ENCODE measurements around the gene RNF7. TPM values are rescaled to one million over a fixed set of nuclear protein-coding genes. Genes with fewer than 3 reads are reported as not detected.

The RNF7 gene
- total RNA-seq, 6 experiments from 2014 or later: 31.0 to 41.1 (median 34.2) TPM

- Histone ChIP-seq H3K27ac (no peak overlapping the region), H3K9me3 (no peaks in the 10 kb centered on the region), H3K4me3 (no peak overlapping the region), H3K36me3 (no peaks in the 10 kb centered on the region), H3K4me1 (no peaks in the 10 kb centered on the region), H3K27me3 (no peaks in the 10 kb centered on the region)
- no peak for TF ChIP-seq CTCF (IDR thresholded peaks at IDR 0.05)
- no peak for TF ChIP-seq POLR2A (IDR thresholded peaks at IDR 0.05)
- intact Hi-C loops (cut with DNase I): no loop called here
- DNase-seq (no peak), ATAC-seq (no peak)
- WGBS (ENCODE audit: insufficient coverage, low coverage, low lambda C conversion rate, missing lambda C conversion rate): 81% methylated on average over 4 of the region's 6 CpGs
Measured at GRCh38 chr3:141710121-141710520, 28.0 kb upstream of the RNF7 start.

GRCh38 chr3:141710888-141711616 is 27.0 kb upstream of the RNF7 start:
- no peaks in the 10 kb centered on the region for H3K36me3 ChIP-seq
- TF ChIP-seq CTCF (IDR thresholded peaks at IDR 0.05): no peak
- TF ChIP-seq POLR2A (IDR thresholded peaks at IDR 0.05): no peak
- H3K27ac ChIP-seq: no peak overlapping the region
- no peak overlapping the region for H3K4me3 ChIP-seq
- ATAC-seq (no peak), DNase-seq (no peak)
- WGBS (ENCODE audit: insufficient coverage, low coverage, low lambda C conversion rate, missing lambda C conversion rate): 39% methylated on average over 6 of the region's 6 CpGs
- no peaks in the 10 kb centered on the region for H3K27me3 ChIP-seq
- no peaks in the 10 kb centered on the region for H3K4me1 ChIP-seq
- no peaks in the 10 kb centered on the region for H3K9me3 ChIP-seq
- intact Hi-C loops (cut with DNase I): no loop called here

GRCh38 chr3:141714671-141715070 is 23.4 kb upstream of the RNF7 start:
- Histone ChIP-seq H3K27ac (no peak overlapping the region), H3K9me3 (no peaks in the 10 kb centered on the region), H3K4me3 (no peak overlapping the region), H3K4me1 (no peaks in the 10 kb centered on the region), H3K27me3 (no peaks in the 10 kb centered on the region), H3K36me3 (no peaks in the 10 kb centered on the region)
- WGBS (ENCODE audit: insufficient coverage, low coverage, low lambda C conversion rate, missing lambda C conversion rate): 100% methylated on average over 1 of the region's 1 CpG
- DNase-seq (no peak), ATAC-seq (no peak)
- intact Hi-C loops (cut with DNase I): no loop called here
- TF ChIP-seq CTCF (IDR thresholded peaks at IDR 0.05) (no peak), POLR2A (IDR thresholded peaks at IDR 0.05) (no peak)

- Histone ChIP-seq H3K27ac (no peak overlapping the region), H3K4me1 (no peaks in the 10 kb centered on the region), H3K9me3 (no peaks in the 10 kb centered on the region), H3K36me3 (no peaks in the 10 kb centered on the region), H3K4me3 (no peak overlapping the region), H3K27me3 (no peaks in the 10 kb centered on the region)
- 68% methylated on average over 2 of the region's 2 CpGs for whole genome bisulfite sequencing (ENCODE audit: insufficient coverage, low coverage, low lambda C conversion rate, missing lambda C conversion rate)
- DNase-seq (no peak), ATAC-seq (no peak)
- no peak for TF ChIP-seq POLR2A (IDR thresholded peaks at IDR 0.05)
- TF ChIP-seq CTCF (IDR thresholded peaks at IDR 0.05): no peak
- intact Hi-C loops (cut with DNase I): no loop called here
Measured at GRCh38 chr3:141722081-141722480, 16.0 kb upstream of the RNF7 start.
